GM12872 (cell line): ENCODE results near the gene MLLT1.

ENCODE experiments used
- TF ChIP-seq, protein P1 (sequence below): IDR thresholded peaks from 3 replicates; pipeline ENCODE4 v1.5.1; 2011; ENCODE audit warnings: low read depth, mild to moderate bottlenecking, low read length, moderate library complexity; ENCODE audit not compliant: insufficient read depth

Gene MLLT1

GRCh38 chr19:6226444-6227155, 53.2 kb downstream of the MLLT1 start:
- TF ChIP-seq, protein P1, sequence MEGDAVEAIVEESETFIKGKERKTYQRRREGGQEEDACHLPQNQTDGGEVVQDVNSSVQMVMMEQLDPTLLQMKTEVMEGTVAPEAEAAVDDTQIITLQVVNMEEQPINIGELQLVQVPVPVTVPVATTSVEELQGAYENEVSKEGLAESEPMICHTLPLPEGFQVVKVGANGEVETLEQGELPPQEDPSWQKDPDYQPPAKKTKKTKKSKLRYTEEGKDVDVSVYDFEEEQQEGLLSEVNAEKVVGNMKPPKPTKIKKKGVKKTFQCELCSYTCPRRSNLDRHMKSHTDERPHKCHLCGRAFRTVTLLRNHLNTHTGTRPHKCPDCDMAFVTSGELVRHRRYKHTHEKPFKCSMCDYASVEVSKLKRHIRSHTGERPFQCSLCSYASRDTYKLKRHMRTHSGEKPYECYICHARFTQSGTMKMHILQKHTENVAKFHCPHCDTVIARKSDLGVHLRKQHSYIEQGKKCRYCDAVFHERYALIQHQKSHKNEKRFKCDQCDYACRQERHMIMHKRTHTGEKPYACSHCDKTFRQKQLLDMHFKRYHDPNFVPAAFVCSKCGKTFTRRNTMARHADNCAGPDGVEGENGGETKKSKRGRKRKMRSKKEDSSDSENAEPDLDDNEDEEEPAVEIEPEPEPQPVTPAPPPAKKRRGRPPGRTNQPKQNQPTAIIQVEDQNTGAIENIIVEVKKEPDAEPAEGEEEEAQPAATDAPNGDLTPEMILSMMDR: no peak

GRCh38 chr19:6226012-6226411, 53.8 kb downstream of the MLLT1 start:
- TF ChIP-seq, protein P1: no peak

DNA sequence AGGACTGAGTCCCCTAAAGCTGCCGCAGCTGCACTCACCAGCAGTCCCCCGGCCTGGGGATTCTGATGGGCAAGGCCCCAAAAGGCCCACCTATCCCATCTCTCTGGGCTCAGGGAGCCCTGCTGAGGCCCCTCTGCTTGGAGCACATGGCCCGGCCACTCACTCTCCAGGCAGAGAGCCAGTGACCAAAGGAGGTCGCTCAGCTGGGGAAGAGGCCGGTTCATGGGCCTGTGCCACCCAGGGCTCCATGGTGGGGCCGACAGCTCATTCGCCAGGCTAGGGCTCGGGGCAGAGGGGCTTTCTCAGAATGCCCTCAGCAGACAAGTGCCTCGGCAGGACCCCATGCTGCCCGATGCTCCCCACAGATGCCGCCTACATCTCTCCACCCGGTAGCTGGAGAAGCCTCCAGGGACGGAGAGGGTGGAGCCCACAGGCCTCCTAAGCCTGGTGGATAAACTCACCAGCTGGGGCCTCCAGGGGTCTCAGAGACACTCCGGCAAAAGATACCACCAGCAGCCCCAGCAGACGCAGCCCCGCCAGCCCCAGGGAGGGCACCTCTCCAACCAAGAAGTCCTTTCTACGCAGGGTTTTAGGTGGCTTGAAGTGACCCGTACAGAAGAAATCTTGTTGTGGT, 54.4 kb downstream of the MLLT1 start:
- TF ChIP-seq, protein P1: no peak

DNA sequence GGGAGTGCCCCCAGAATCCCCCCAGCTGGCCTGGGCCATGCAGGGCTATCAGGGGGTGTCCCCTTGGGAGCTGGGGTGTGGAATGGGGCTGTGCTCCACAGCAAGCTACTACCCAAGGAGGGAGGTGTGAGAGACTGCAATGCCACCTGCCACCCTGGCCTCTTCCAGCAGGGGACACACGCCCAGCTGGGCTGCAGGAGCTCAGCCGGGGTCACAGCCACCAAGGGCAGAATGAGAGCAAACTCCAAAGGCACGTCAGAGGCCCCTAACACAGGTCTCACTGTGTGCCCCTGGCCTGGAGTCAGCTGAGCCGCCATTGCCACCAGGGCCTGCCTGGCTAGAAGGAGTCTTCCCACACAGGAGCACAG, 55.5 kb downstream of the MLLT1 start:
- TF ChIP-seq, protein P1: no peak

- TF ChIP-seq, protein P1: no peak
Measured at GRCh38 chr19:6223461-6224307, 56.1 kb downstream of the MLLT1 start.

GRCh38 chr19:6222884-6223283, 56.9 kb downstream of the MLLT1 start:
- TF ChIP-seq, protein P1: no peak
